Measurements from ENCODE around the gene PHACTR4. TPM values are rescaled to one million over a fixed set of nuclear protein-coding genes. Genes with fewer than 3 reads are reported as not detected.
"Not testable (repeated sequence)": the region's sequence is repeated elsewhere in the genome, so short reads cannot be mapped to it uniquely, and the experiment has no call there.

PHACTR4 gene
- total RNA-seq, 2 experiments from 2014 or later = 23.0 to 30.1 TPM

DNA sequence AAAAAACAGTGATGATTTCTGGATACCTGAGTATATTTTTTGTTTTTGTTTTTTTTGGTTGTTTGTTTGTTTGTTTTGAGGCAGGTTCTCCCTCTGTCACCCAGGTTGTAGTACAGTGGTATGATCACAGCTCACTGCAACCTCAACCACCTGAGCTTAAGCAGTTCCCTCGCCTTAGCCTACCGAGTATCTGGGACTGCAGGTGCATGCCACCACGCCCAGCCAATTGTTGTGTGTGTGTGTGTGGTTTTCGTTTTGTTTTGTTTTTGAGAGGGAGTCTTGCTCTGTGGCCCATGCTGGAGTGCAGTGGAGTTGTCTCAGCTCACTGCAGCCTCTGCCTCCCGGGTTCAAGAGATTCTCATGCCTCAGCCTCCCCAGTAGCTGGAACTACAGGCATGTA, 81.0 kb downstream of the PHACTR4 start:
- Mint-ChIP-seq H3K36me3 (ENCODE audit: low read depth) (peaks cover 4% of the 10 kb centered on the region), H3K27me3 (no peaks in the 10 kb centered on the region), H3K4me1 (peaks cover 30% of the 10 kb centered on the region), H3K27ac (no peak overlapping the region), H3K4me3 (no peak overlapping the region), H3K9me3 (ENCODE audit: low read depth) (no peaks in the 10 kb centered on the region)
- no peak for ATAC-seq
- POLR2A ChIA-PET = interaction anchor here (0.6 to 1.5 kb wide), 4 partner anchors 19 to 198 kb away, joined by 3 to 7 read pairs (median 4); partner anchors contain the start of genes RCC1 and RNU11
- intact Hi-C loops (cut with DNase I, micrococcal nuclease) = no loop called here
- CTCF ChIA-PET = interaction anchor here (0.9 to 1.2 kb wide), 3 partner anchors 10 to 120 kb away, joined by 3 to 4 read pairs (median 4); no protein-coding TSS in a partner anchor
- DNase-seq = no peak

DNA sequence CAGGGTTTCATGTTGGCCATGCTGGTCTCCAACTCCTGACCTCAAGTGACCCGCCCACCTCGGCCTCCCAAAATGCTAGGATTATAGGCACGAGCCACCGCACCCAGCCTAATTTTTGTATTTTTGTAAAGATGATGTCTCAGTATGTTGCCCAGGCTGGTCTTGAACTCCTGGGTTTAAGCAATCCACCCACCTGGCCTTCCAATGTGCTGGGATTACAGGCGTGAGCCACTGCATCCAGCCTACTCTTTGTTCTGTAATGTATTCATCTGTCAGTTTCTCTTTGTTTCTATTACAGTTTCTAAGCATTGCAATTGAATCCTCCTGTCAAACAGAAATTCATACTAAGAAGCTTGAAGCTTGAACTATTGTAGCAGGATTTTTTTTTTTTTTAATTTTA, 81.5 kb downstream of the PHACTR4 start:
- no peak overlapping the region for H3K4me3 Mint-ChIP-seq

DNA sequence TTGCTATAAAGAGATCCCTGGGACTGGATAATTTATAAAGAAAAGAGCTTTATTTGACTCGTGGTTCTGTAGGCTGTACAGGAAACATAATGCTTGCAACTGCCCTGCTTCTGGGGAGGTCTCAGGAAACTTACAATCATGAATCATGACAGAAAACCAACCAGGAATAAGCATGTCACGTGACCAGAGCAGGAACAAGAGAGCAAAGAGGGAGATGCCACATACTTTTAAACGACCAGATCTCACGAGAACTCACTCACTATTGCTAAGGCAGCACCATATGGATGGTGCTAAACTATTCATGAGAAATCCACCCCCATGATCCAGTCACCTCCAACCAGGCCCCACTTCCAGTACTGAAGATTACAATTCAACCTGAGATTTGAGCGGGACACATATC, 86.5 kb downstream of the PHACTR4 start:
- H3K4me3 Mint-ChIP-seq = no peak overlapping the region
- H3K27me3 Mint-ChIP-seq = no peaks in the 10 kb centered on the region
- POLR2A ChIA-PET = interaction anchor here (0.7 kb wide), 1 partner anchor 62 kb away, joined by 3 read pairs; no protein-coding TSS in a partner anchor
- peak; percentile 31 for DNase-seq
- peak overlapping the region; percentile 70 for H3K27ac Mint-ChIP-seq
- peaks cover 10% of the 10 kb centered on the region for H3K36me3 Mint-ChIP-seq (ENCODE audit: low read depth)
- intact Hi-C loops (cut with DNase I, micrococcal nuclease) = no loop called here
- peaks cover 13% of the 10 kb centered on the region for H3K4me1 Mint-ChIP-seq
- CTCF ChIA-PET = interaction anchor here (0.8 kb wide), 1 partner anchor 12 kb away, joined by 3 read pairs; no protein-coding TSS in a partner anchor
- peak; percentile 89 for ATAC-seq
- no peaks in the 10 kb centered on the region for H3K9me3 Mint-ChIP-seq (ENCODE audit: low read depth)

More for the DNA sequence above, 81.5 kb downstream of the PHACTR4 start:
- ATAC-seq (no peak), DNase-seq (no peak)
- no peaks in the 10 kb centered on the region for H3K27me3 Mint-ChIP-seq
- no peaks in the 10 kb centered on the region for H3K9me3 Mint-ChIP-seq (ENCODE audit: low read depth)
- ChIA-PET POLR2A (interaction anchor here (0.7 kb wide), 1 partner anchor 20 kb away, joined by 3 read pairs; no protein-coding TSS in a partner anchor), CTCF (interaction anchor here (1.2 kb wide), 1 partner anchor 12 kb away, joined by 3 read pairs; no protein-coding TSS in a partner anchor)
- peaks cover 4% of the 10 kb centered on the region for H3K36me3 Mint-ChIP-seq (ENCODE audit: low read depth)
- H3K27ac Mint-ChIP-seq = no peak overlapping the region
- intact Hi-C loops (cut with DNase I, micrococcal nuclease) = no loop called here
- peaks cover 34% of the 10 kb centered on the region for H3K4me1 Mint-ChIP-seq

DNA sequence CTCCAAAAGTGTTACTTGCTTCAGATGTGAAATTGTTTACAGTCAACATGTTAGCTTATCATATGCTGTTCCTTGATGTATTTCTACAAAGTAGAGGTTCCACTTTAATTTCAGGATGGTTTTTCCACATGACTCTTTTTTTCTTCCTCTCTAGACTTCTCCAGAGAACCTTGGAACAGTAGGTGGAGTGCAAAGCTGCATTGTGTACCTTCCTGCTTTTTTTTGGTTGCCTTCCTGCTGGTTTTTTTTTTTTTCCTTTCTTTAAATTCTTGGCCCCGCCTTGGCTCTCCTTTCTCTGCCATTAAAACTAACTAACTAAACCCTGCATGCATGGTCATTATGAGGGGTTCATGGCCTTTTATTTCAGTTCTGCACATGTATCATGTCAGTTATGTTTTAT, 88.1 kb downstream of the PHACTR4 start:
- ChIA-PET POLR2A (no interaction called here), CTCF (interaction anchor here (0.6 kb wide), 1 partner anchor 76 kb away, joined by 3 read pairs; no protein-coding TSS in a partner anchor)
- ATAC-seq (no peak), DNase-seq (no peak)
- Mint-ChIP-seq H3K27ac (no peak overlapping the region), H3K4me1 (peaks cover 21% of the 10 kb centered on the region), H3K36me3 (ENCODE audit: low read depth) (peaks cover 12% of the 10 kb centered on the region), H3K4me3 (no peak overlapping the region), H3K9me3 (ENCODE audit: low read depth) (no peaks in the 10 kb centered on the region), H3K27me3 (no peaks in the 10 kb centered on the region)
- intact Hi-C loops (cut with DNase I, micrococcal nuclease) = no loop called here

DNA sequence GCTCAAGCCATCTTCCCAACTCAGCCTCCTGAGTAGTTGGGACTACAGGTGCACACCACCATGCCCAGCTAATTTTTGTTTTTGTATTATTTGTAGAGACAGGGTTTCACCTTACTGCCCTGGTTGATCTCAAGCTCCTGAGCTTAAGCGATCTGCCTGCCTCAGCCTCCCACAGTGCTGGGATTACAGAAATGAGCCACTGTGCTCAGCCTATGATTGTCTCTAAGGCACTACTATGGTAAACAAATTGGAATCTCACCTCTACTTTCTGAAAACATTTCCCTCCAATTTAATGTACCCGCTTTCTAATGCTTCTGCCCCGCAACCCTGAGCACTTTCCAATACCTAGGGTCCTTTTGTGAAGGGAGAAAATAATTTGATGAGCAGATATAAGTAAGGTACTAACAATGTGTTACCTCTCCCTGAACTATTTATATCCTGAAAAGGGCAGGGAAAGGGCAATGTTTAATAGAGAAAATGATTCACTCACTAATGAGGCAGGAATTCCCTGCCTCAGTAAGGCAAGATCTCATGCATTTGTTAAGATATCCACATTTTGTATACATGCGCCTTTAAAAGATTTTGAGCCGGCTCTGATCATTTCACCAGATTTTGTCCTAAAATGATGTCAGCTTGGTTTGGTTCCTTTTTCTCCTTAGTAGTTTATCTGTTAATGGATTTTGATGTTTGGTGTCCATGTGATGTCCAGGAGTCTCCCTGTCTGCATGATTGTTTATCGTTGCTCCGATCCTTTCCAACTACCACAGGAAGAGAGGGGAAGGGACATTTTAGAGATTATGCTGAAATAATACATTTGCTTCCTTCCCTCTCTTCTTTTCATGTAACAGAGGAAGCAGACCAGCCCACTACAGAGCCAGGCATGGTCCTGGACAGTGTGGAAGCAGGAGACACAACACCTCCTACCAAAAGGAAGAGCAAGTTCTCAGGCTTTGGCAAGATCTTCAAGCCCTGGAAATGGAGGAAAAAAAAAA, 89.0 kb downstream of the PHACTR4 start:
- Mint-ChIP-seq H3K4me3 (no peak overlapping the region), H3K9me3 (ENCODE audit: low read depth) (no peaks in the 10 kb centered on the region), H3K36me3 (ENCODE audit: low read depth) (peaks cover 8% of the 10 kb centered on the region), H3K27ac (peak overlapping the region; percentile 61), H3K4me1 (peaks cover 21% of the 10 kb centered on the region), H3K27me3 (no peaks in the 10 kb centered on the region)
- DNase-seq (no peak), ATAC-seq (no peak)
- POLR2A ChIA-PET = no interaction called here
- CTCF ChIA-PET = no interaction called here
- intact Hi-C loops (cut with DNase I, micrococcal nuclease) = no loop called here

DNA sequence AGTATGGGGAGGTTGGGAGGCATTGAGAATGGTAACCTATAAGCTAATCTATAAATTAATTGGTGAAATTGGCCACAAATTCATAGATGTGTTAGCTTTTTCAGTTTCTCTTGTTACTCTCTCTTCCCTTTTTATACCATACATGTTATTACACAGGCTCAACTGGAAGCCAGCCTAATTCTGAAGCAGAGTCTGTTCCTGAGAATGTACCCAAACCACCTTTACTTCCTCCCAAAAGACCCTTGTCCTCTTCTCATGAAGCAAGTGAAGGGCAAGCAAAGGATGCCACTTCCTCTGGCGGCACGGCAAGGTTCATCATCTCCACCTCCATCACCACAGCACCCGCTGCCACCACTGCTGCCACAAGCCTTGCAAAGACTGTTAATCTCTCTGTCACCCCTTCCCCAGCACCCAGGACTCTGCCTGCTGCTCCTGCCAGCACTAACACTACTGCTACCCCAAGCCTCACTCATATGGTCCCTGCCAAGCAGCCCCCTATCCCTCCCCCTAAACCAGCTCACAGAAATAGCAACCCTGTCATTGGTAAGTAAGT, 96.8 kb downstream of the PHACTR4 start:
- CTCF ChIA-PET = no interaction called here
- DNase-seq (no peak), ATAC-seq (no peak)
- Mint-ChIP-seq H3K27me3 (no peaks in the 10 kb centered on the region), H3K9me3 (ENCODE audit: low read depth) (no peaks in the 10 kb centered on the region), H3K36me3 (ENCODE audit: low read depth) (peaks cover 14% of the 10 kb centered on the region), H3K4me1 (peaks cover 9% of the 10 kb centered on the region), H3K4me3 (no peak overlapping the region), H3K27ac (peak overlapping the region; percentile 5)
- intact Hi-C loops (cut with DNase I, micrococcal nuclease) = no loop called here
- POLR2A ChIA-PET = no interaction called here

DNA sequence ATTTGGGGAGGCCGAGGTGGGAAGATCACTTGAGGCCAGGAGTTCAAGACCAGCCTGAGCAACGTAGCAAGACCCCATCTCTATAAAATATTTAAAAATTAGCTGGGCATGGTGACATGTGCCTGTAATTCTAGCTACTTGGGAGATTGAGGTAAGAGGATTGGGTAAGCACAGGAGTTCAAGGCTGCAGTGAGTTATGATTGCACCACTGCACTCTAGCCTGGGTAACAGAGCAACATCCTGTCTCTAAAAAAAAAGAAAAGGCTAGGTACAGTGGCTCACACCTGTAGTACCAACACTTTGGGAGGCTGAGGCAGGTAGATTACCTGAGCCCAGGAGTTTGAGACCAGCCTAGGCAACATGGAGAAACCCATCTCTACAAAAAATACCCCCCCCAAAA, 100.6 kb downstream of the PHACTR4 start:
- ChIA-PET POLR2A (interaction anchor here (0.6 kb wide), 2 partner anchors 64 to 564 kb away, joined by 3 read pairs; no protein-coding TSS in a partner anchor), CTCF (interaction anchor here (0.6 kb wide), 1 partner anchor 27 kb away, joined by 3 read pairs; no protein-coding TSS in a partner anchor)
- Mint-ChIP-seq H3K36me3 (ENCODE audit: low read depth) (peaks cover 11% of the 10 kb centered on the region), H3K27ac (no peak overlapping the region), H3K9me3 (ENCODE audit: low read depth) (no peaks in the 10 kb centered on the region), H3K4me3 (no peak overlapping the region), H3K4me1 (no peaks in the 10 kb centered on the region), H3K27me3 (no peaks in the 10 kb centered on the region)
- intact Hi-C loops (cut with DNase I, micrococcal nuclease) = no loop called here
- no peak for DNase-seq
- no peak for ATAC-seq

DNA sequence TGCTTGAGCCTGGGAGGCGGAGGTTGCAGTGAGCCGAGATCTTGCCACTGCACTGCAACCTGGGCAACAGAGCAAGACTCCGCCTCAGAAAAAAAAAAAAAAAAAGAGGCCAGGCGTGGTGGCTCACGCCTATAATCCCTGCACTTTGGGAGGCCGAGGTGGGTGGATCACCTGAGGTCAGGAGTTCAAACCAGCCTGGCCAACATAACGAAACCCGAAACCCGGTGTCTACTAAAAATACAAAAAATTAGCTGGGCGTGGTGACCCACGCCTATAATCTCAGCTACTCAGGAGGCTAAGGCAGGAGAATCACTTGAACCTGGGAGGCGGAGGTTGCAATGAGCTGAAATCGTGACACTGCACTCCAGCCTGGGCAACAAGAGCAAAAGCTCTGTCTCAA, 110.0 kb downstream of the PHACTR4 start:
- H3K36me3 Mint-ChIP-seq (ENCODE audit: low read depth) = peaks cover 29% of the 10 kb centered on the region
- H3K9me3 Mint-ChIP-seq (ENCODE audit: low read depth); H3K4me1 Mint-ChIP-seq; H3K27ac Mint-ChIP-seq; DNase-seq; H3K4me3 Mint-ChIP-seq; H3K27me3 Mint-ChIP-seq; intact Hi-C loops (cut with DNase I, micrococcal nuclease); ATAC-seq: not testable (repeated sequence)
- POLR2A ChIA-PET = interaction anchor here (0.6 kb wide), 2 partner anchors 32 to 1230 kb away, joined by 3 to 5 read pairs; no protein-coding TSS in a partner anchor
- CTCF ChIA-PET = interaction anchor here (0.6 to 2.4 kb wide), 3 partner anchors 70 to 447 kb away, joined by 4 to 7 read pairs (median 7); no protein-coding TSS in a partner anchor

DNA sequence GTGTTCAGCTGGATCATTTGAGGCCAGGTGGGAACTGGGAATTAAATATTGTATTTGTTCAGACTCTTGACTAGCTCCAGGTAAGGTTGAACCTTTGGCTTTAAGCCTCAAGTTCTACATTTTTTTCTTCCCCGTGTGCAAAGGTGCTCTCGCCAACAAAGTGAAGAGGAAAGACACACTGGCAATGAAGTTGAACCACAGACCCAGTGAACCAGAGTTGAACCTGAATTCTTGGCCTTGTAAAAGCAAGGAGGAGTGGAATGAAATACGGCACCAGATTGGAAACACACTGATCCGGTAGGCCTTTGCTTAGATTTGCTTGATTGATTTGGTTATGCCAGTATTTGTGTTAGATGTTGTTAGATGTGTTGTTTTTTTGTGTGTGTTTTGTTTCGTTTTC, 110.8 kb downstream of the PHACTR4 start:
- Mint-ChIP-seq H3K27me3 (no peaks in the 10 kb centered on the region), H3K4me1 (no peaks in the 10 kb centered on the region), H3K4me3 (no peak overlapping the region), H3K9me3 (ENCODE audit: low read depth) (no peaks in the 10 kb centered on the region), H3K36me3 (ENCODE audit: low read depth) (peaks cover 32% of the 10 kb centered on the region), H3K27ac (no peak overlapping the region)
- DNase-seq (no peak), ATAC-seq (no peak)
- intact Hi-C loops (cut with DNase I, micrococcal nuclease) = no loop called here
- CTCF ChIA-PET = interaction anchor here (1.6 to 2.4 kb wide), 2 partner anchors 71 to 121 kb away, joined by 7 read pairs; no protein-coding TSS in a partner anchor
- POLR2A ChIA-PET = no interaction called here

- ATAC-seq (no peak), DNase-seq (no peak)
- ChIA-PET POLR2A (no interaction called here), CTCF (interaction anchor here (0.5 kb wide), 1 partner anchor 103 kb away, joined by 3 read pairs; no protein-coding TSS in a partner anchor)
- intact Hi-C loops (cut with DNase I, micrococcal nuclease) = no loop called here
- Mint-ChIP-seq H3K36me3 (ENCODE audit: low read depth) (peaks cover 26% of the 10 kb centered on the region), H3K27ac (no peak overlapping the region), H3K9me3 (ENCODE audit: low read depth) (no peaks in the 10 kb centered on the region), H3K4me3 (no peak overlapping the region), H3K27me3 (no peaks in the 10 kb centered on the region), H3K4me1 (no peaks in the 10 kb centered on the region)
Measured at GRCh38 chr1:28482138-28482537, 112.6 kb downstream of the PHACTR4 start.

DNA sequence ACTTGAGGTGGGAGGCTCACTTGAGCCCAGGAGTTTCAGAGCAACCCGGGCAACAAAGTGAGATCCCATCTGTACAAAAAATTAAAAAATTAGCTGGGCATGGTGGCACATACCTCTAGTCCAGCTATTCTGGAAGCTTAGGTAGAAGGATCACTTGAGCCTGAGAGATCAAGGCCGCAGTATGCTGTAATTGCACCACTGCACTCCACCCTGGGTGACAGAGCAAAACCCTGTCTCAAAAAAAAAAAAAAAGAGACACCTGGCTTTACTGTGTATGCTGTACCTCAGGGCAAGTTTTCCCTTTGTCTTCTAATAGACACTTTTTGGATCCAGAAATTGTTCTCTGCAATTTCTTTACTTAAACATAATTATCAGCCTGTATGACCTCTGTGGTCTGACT, 113.2 kb downstream of the PHACTR4 start:
- peaks cover 23% of the 10 kb centered on the region for H3K36me3 Mint-ChIP-seq (ENCODE audit: low read depth)
- H3K27ac Mint-ChIP-seq = no peak overlapping the region
- DNase-seq = no peak
- H3K27me3 Mint-ChIP-seq = no peaks in the 10 kb centered on the region
- H3K4me1 Mint-ChIP-seq = no peaks in the 10 kb centered on the region
- no peaks in the 10 kb centered on the region for H3K9me3 Mint-ChIP-seq (ENCODE audit: low read depth)
- no peak overlapping the region for H3K4me3 Mint-ChIP-seq
- no peak for ATAC-seq
- CTCF ChIA-PET = no interaction called here
- POLR2A ChIA-PET = no interaction called here
- intact Hi-C loops (cut with DNase I, micrococcal nuclease) = no loop called here

All from activated CD4-positive, alpha-beta T cell treated with anti-CD3 and anti-CD28 coated beads for 36 hours (primary cell).